Measurements from ENCODE around the gene PRSS53. TPM values are rescaled to one million over a fixed set of nuclear protein-coding genes. Genes with fewer than 3 reads are reported as not detected.
A peak's percentile ranks its signal among the peaks of the same experiment; 100 is the strongest.

Gene PRSS53
- total RNA-seq, 2 experiments from 2014 or later: 5.3 to 6.8 TPM

- Mint-ChIP-seq H3K4me3 (no peak overlapping the region), H3K36me3 (ENCODE audit: low read depth) (peaks cover 21% of the 10 kb centered on the region), H3K27me3 (ENCODE audit: low read depth) (no peaks in the 10 kb centered on the region), H3K4me1 (ENCODE audit: low read depth) (peaks cover 15% of the 10 kb centered on the region), H3K9me3 (ENCODE audit: insufficient read depth) (no peaks in the 10 kb centered on the region), H3K27ac (no peak overlapping the region)
- ATAC-seq: no peak
- CTCF ChIA-PET: no interaction called here
- POLR2A ChIA-PET: interaction anchor here (0.7 kb wide), 1 partner anchor 28 kb away, joined by 3 read pairs; no protein-coding TSS in a partner anchor
- DNase-seq: no peak
These were observed 456 bp upstream of the PRSS53 start for GRCh38 chr16:31089199-31089598.

GRCh38 chr16:31087971-31088370 is 772 bp downstream of the PRSS53 start:
- H3K9me3 Mint-ChIP-seq (ENCODE audit: insufficient read depth): no peaks in the 10 kb centered on the region
- no peak overlapping the region for H3K27ac Mint-ChIP-seq
- peaks cover 22% of the 10 kb centered on the region for H3K36me3 Mint-ChIP-seq (ENCODE audit: low read depth)
- no peak overlapping the region for H3K4me3 Mint-ChIP-seq
- no peak for DNase-seq
- no peaks in the 10 kb centered on the region for H3K27me3 Mint-ChIP-seq (ENCODE audit: low read depth)
- no peak for ATAC-seq
- ChIA-PET POLR2A (interaction anchor here (1.1 kb wide), 1 partner anchor 14 kb away, joined by 3 read pairs; the partner anchor contains the start of genes ZNF646 and ZNF668), CTCF (no interaction called here)
- H3K4me1 Mint-ChIP-seq (ENCODE audit: low read depth): peaks cover 6% of the 10 kb centered on the region

GRCh38 chr16:31087481-31087880 is 1.3 kb downstream of the PRSS53 start:
- Mint-ChIP-seq H3K27me3 (ENCODE audit: low read depth) (no peaks in the 10 kb centered on the region), H3K4me1 (ENCODE audit: low read depth) (peaks cover 3% of the 10 kb centered on the region), H3K36me3 (ENCODE audit: low read depth) (peaks cover 18% of the 10 kb centered on the region), H3K27ac (no peak overlapping the region), H3K4me3 (no peak overlapping the region), H3K9me3 (ENCODE audit: insufficient read depth) (no peaks in the 10 kb centered on the region)
- no peak for DNase-seq
- ChIA-PET CTCF (no interaction called here), POLR2A (interaction anchor here (1.1 kb wide), 1 partner anchor 13 kb away, joined by 3 read pairs; the partner anchor contains the start of genes ZNF646 and ZNF668)
- no peak for ATAC-seq

- Mint-ChIP-seq H3K4me3 (no peak overlapping the region), H3K27me3 (ENCODE audit: low read depth) (no peaks in the 10 kb centered on the region), H3K36me3 (ENCODE audit: low read depth) (peaks cover 20% of the 10 kb centered on the region), H3K27ac (peak overlapping the region; percentile 43), H3K9me3 (ENCODE audit: insufficient read depth) (no peaks in the 10 kb centered on the region), H3K4me1 (ENCODE audit: low read depth) (peaks cover 6% of the 10 kb centered on the region)
- ChIA-PET CTCF (no interaction called here), POLR2A (no interaction called here)
- ATAC-seq (no peak), DNase-seq (no peak)
These were observed 2.2 kb downstream of the PRSS53 start for GRCh38 chr16:31086629-31086906.

GRCh38 chr16:31085873-31086628 is 2.7 kb downstream of the PRSS53 start:
- no peaks in the 10 kb centered on the region for H3K9me3 Mint-ChIP-seq (ENCODE audit: insufficient read depth)
- CTCF ChIA-PET: no interaction called here
- peaks cover 20% of the 10 kb centered on the region for H3K36me3 Mint-ChIP-seq (ENCODE audit: low read depth)
- peak overlapping the region; percentile 43 for H3K27ac Mint-ChIP-seq
- POLR2A ChIA-PET: no interaction called here
- H3K4me1 Mint-ChIP-seq (ENCODE audit: low read depth): peaks cover 6% of the 10 kb centered on the region
- no peaks in the 10 kb centered on the region for H3K27me3 Mint-ChIP-seq (ENCODE audit: low read depth)
- DNase-seq: no peak
- no peak for ATAC-seq
- H3K4me3 Mint-ChIP-seq: no peak overlapping the region

- H3K4me3 Mint-ChIP-seq: no peak overlapping the region
- peaks cover 11% of the 10 kb centered on the region for H3K4me1 Mint-ChIP-seq (ENCODE audit: low read depth)
- ChIA-PET CTCF (no interaction called here), POLR2A (interaction anchor here (1.0 to 1.1 kb wide), 2 partner anchors 10 to 374 kb away, joined by 4 to 6 read pairs; partner anchors contain the start of gene ARMC5)
- peak overlapping the region; percentile 16 for H3K27ac Mint-ChIP-seq
- ATAC-seq: no peak
- H3K9me3 Mint-ChIP-seq (ENCODE audit: insufficient read depth): no peaks in the 10 kb centered on the region
- H3K27me3 Mint-ChIP-seq (ENCODE audit: low read depth): no peaks in the 10 kb centered on the region
- peaks cover 22% of the 10 kb centered on the region for H3K36me3 Mint-ChIP-seq (ENCODE audit: low read depth)
- DNase-seq: no peak
These were observed 3.3 kb downstream of the PRSS53 start for GRCh38 chr16:31085411-31085810.

- Mint-ChIP-seq H3K27me3 (ENCODE audit: low read depth) (no peaks in the 10 kb centered on the region), H3K4me1 (ENCODE audit: low read depth) (peaks cover 12% of the 10 kb centered on the region), H3K27ac (no peak overlapping the region), H3K36me3 (ENCODE audit: low read depth) (peaks cover 24% of the 10 kb centered on the region), H3K4me3 (no peak overlapping the region), H3K9me3 (ENCODE audit: insufficient read depth) (no peaks in the 10 kb centered on the region)
- CTCF ChIA-PET: no interaction called here
- DNase-seq: no peak
- no peak for ATAC-seq
- POLR2A ChIA-PET: interaction anchor here (1.0 to 1.1 kb wide), 3 partner anchors 9 to 374 kb away, joined by 4 to 6 read pairs (median 5); partner anchors contain the start of genes ARMC5, ZNF646 and ZNF668
These were observed 4.0 kb downstream of the PRSS53 start for GRCh38 chr16:31084584-31085302.

GRCh38 chr16:31083981-31084380 is 4.8 kb downstream of the PRSS53 start:
- Mint-ChIP-seq H3K27me3 (ENCODE audit: low read depth) (no peaks in the 10 kb centered on the region), H3K9me3 (ENCODE audit: insufficient read depth) (no peaks in the 10 kb centered on the region), H3K4me3 (no peak overlapping the region), H3K4me1 (ENCODE audit: low read depth) (peaks cover 20% of the 10 kb centered on the region), H3K27ac (no peak overlapping the region), H3K36me3 (ENCODE audit: low read depth) (peaks cover 29% of the 10 kb centered on the region)
- ATAC-seq (no peak), DNase-seq (no peak)
- ChIA-PET POLR2A (interaction anchor here (1.1 kb wide), 2 partner anchors 8 to 10 kb away, joined by 5 to 6 read pairs; partner anchors contain the start of genes ZNF646 and ZNF668), CTCF (no interaction called here)

- no peak for ATAC-seq
- Mint-ChIP-seq H3K36me3 (ENCODE audit: low read depth) (peaks cover 33% of the 10 kb centered on the region), H3K27me3 (ENCODE audit: low read depth) (no peaks in the 10 kb centered on the region), H3K4me3 (no peak overlapping the region), H3K4me1 (ENCODE audit: low read depth) (peaks cover 24% of the 10 kb centered on the region), H3K9me3 (ENCODE audit: insufficient read depth) (no peaks in the 10 kb centered on the region), H3K27ac (peak overlapping the region; percentile 61)
- ChIA-PET CTCF (no interaction called here), POLR2A (interaction anchor here (0.6 kb wide), 1 partner anchor 310 kb away, joined by 3 read pairs; no protein-coding TSS in a partner anchor)
- DNase-seq: no peak
These were observed 5.2 kb downstream of the PRSS53 start for GRCh38 chr16:31083556-31083955.

- Mint-ChIP-seq H3K27me3 (ENCODE audit: low read depth) (no peaks in the 10 kb centered on the region), H3K27ac (no peak overlapping the region), H3K9me3 (ENCODE audit: insufficient read depth) (no peaks in the 10 kb centered on the region), H3K4me3 (no peak overlapping the region), H3K36me3 (ENCODE audit: low read depth) (peaks cover 37% of the 10 kb centered on the region), H3K4me1 (ENCODE audit: low read depth) (peaks cover 28% of the 10 kb centered on the region)
- DNase-seq: no peak
- ChIA-PET CTCF (no interaction called here), POLR2A (interaction anchor here (0.6 kb wide), 1 partner anchor 309 kb away, joined by 3 read pairs; no protein-coding TSS in a partner anchor)
- ATAC-seq: no peak
These were observed 5.7 kb downstream of the PRSS53 start for GRCh38 chr16:31083081-31083480.

- no peaks in the 10 kb centered on the region for H3K9me3 Mint-ChIP-seq (ENCODE audit: insufficient read depth)
- CTCF ChIA-PET: no interaction called here
- DNase-seq (no peak), ATAC-seq (no peak)
- H3K4me1 Mint-ChIP-seq (ENCODE audit: low read depth): peaks cover 33% of the 10 kb centered on the region
- no peaks in the 10 kb centered on the region for H3K27me3 Mint-ChIP-seq (ENCODE audit: low read depth)
- POLR2A ChIA-PET: interaction anchor here (0.6 kb wide), 1 partner anchor 309 kb away, joined by 3 read pairs; no protein-coding TSS in a partner anchor
- H3K36me3 Mint-ChIP-seq (ENCODE audit: low read depth): peaks cover 42% of the 10 kb centered on the region
- H3K4me3 Mint-ChIP-seq: no peak overlapping the region
- H3K27ac Mint-ChIP-seq: peak overlapping the region; percentile 32
These were observed 6.2 kb downstream of the PRSS53 start for GRCh38 chr16:31082368-31083045.

Measured in activated CD8-positive, alpha-beta T cell treated with anti-CD3 and anti-CD28 coated beads, Interleukin-2, amount 10 ng/mL, durations not matched to agents 7 days and 5 days (primary cell).